ENCODE results near the gene RAMACL.

The RAMACL gene

DNA sequence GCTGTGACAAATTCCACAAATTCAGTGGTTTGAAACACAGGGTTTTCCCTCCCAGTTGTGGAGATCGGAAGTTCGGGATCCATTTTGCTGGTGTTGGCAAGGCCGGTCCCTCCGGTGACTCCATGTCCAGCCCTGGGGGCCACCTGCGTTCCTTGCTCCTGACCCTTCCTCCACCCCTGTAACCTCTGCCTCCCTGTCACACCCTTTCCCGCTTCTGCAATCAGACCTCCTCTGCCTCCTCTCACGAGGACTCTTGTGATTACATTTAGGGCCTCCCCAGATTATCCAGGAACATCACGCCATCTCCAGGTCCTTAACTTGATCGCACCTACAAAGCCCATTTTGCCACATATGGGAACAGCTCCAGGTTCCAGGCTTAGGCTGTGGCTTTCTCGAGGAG lies 28.1 kb upstream of the RAMACL start:
- Histone ChIP-seq H3K9me3 (ENCODE audit: low read length) (no peaks in the 10 kb centered on the region), H3K79me2 (ENCODE audit: insufficient read depth, low read length) (no peaks in the 10 kb centered on the region), H3K4me2 (ENCODE audit: low read length) (no peak overlapping the region), H2AFZ (ENCODE audit: low read length) (no peak overlapping the region), H3K4me3 (ENCODE audit: low read depth, low read length, poor library complexity, severe bottlenecking) (no peak overlapping the region), H3K27me3 (ENCODE audit: insufficient read depth, low read length) (0 out of 2 replicates have a peak, but pooled peaks cover 4% of the 10 kb centered on the region), H3K36me3 (ENCODE audit: insufficient read depth, low read length) (no peaks in the 10 kb centered on the region), H3K27ac (ENCODE audit: low read depth, low read length, poor library complexity, severe bottlenecking) (no peak overlapping the region), H3F3A (ENCODE audit: insufficient read depth, low read length) (no peaks in the 10 kb centered on the region), H3K9ac (ENCODE audit: low read length) (no peak overlapping the region), H4K20me1 (ENCODE audit: insufficient read depth, low read length) (no peaks in the 10 kb centered on the region), H3K9me2 (ENCODE audit: low read depth, low read length) (no peaks in the 10 kb centered on the region), H3K4me1 (ENCODE audit: insufficient read depth, low read length, severe bottlenecking) (no peaks in the 10 kb centered on the region)
- TF ChIP-seq EZH2 (IDR thresholded peaks at IDR 0.05; ENCODE audit: borderline replicate concordance, low read length) = no peak
- TF ChIP-seq, protein P1, sequence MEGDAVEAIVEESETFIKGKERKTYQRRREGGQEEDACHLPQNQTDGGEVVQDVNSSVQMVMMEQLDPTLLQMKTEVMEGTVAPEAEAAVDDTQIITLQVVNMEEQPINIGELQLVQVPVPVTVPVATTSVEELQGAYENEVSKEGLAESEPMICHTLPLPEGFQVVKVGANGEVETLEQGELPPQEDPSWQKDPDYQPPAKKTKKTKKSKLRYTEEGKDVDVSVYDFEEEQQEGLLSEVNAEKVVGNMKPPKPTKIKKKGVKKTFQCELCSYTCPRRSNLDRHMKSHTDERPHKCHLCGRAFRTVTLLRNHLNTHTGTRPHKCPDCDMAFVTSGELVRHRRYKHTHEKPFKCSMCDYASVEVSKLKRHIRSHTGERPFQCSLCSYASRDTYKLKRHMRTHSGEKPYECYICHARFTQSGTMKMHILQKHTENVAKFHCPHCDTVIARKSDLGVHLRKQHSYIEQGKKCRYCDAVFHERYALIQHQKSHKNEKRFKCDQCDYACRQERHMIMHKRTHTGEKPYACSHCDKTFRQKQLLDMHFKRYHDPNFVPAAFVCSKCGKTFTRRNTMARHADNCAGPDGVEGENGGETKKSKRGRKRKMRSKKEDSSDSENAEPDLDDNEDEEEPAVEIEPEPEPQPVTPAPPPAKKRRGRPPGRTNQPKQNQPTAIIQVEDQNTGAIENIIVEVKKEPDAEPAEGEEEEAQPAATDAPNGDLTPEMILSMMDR (IDR thresholded peaks at IDR 0.05; ENCODE audit: low read length) = no peak

DNA sequence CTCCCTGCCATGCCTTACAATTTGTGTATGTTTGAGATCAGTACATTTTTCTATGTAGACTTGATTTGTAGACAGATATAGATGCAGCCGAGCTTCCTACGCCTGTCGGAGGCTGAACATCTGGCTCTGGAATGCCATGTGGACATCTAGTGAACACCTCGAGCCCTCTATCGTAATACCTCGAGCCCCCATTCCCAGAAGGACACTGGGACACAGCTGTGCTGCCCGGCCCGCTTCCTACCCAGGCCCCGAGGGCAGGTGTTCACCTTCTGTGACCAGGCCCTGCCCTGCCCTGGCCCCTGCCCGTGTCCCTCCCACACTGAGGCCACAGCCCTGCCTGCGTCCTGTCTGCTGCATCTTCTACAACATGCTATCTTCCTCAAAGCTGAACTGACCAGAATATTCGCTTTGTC lies 27.7 kb upstream of the RAMACL start:
- Histone ChIP-seq H4K20me1 (ENCODE audit: insufficient read depth, low read length) (no peaks in the 10 kb centered on the region), H3K4me2 (ENCODE audit: low read length) (no peak overlapping the region), H3K9me2 (ENCODE audit: low read depth, low read length) (no peaks in the 10 kb centered on the region), H3K79me2 (ENCODE audit: insufficient read depth, low read length) (no peaks in the 10 kb centered on the region), H3K9me3 (ENCODE audit: low read length) (no peaks in the 10 kb centered on the region), H2AFZ (ENCODE audit: low read length) (no peak overlapping the region), H3K4me1 (ENCODE audit: insufficient read depth, low read length, severe bottlenecking) (no peaks in the 10 kb centered on the region), H3F3A (ENCODE audit: insufficient read depth, low read length) (no peaks in the 10 kb centered on the region), H3K27me3 (ENCODE audit: insufficient read depth, low read length) (0 out of 2 replicates have a peak, but pooled peaks cover 4% of the 10 kb centered on the region), H3K9ac (ENCODE audit: low read length) (no peak overlapping the region), H3K27ac (ENCODE audit: low read depth, low read length, poor library complexity, severe bottlenecking) (no peak overlapping the region), H3K4me3 (ENCODE audit: low read depth, low read length, poor library complexity, severe bottlenecking) (no peak overlapping the region), H3K36me3 (ENCODE audit: insufficient read depth, low read length) (no peaks in the 10 kb centered on the region)
- no peak for TF ChIP-seq EZH2 (IDR thresholded peaks at IDR 0.05; ENCODE audit: borderline replicate concordance, low read length)
- TF ChIP-seq, protein P1 (IDR thresholded peaks at IDR 0.05; ENCODE audit: low read length) = no peak

DNA sequence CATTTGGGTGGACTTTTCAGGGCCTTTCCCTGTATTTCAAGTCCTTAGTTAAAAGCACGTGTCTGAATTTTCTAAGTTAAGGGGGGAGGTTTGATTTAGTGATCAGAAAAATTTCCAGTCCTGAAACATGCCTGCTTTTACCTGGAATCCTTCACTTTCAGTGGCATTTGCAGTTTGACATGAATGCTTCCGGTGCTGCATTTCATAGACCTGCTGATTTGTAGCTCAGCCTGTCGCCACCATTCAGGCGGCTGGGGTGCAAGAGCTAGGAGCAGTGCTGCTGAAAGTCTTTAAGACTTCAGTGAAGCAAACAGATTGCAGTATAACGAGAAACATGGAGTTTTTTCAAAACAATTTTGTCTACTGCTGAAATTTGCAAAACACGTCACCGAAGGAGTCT lies 26.5 kb upstream of the RAMACL start:
- no peaks in the 10 kb centered on the region for H3K4me1 ChIP-seq (ENCODE audit: insufficient read depth, low read length, severe bottlenecking)
- no peak overlapping the region for H3K4me2 ChIP-seq (ENCODE audit: low read length)
- no peak for TF ChIP-seq EZH2 (IDR thresholded peaks at IDR 0.05; ENCODE audit: borderline replicate concordance, low read length)
- no peaks in the 10 kb centered on the region for H3K9me2 ChIP-seq (ENCODE audit: low read depth, low read length)
- no peaks in the 10 kb centered on the region for H3K9me3 ChIP-seq (ENCODE audit: low read length)
- no peaks in the 10 kb centered on the region for H3K79me2 ChIP-seq (ENCODE audit: insufficient read depth, low read length)
- no peak overlapping the region for H3K4me3 ChIP-seq (ENCODE audit: low read depth, low read length, poor library complexity, severe bottlenecking)
- no peak overlapping the region for H2AFZ ChIP-seq (ENCODE audit: low read length)
- no peaks in the 10 kb centered on the region for H4K20me1 ChIP-seq (ENCODE audit: insufficient read depth, low read length)
- H3K36me3 ChIP-seq (ENCODE audit: insufficient read depth, low read length) = no peaks in the 10 kb centered on the region
- H3K27ac ChIP-seq (ENCODE audit: low read depth, low read length, poor library complexity, severe bottlenecking) = no peak overlapping the region
- no peaks in the 10 kb centered on the region for H3F3A ChIP-seq (ENCODE audit: insufficient read depth, low read length)
- no peak overlapping the region for H3K9ac ChIP-seq (ENCODE audit: low read length)
- 0 out of 2 replicates have a peak, but pooled peaks cover 4% of the 10 kb centered on the region for H3K27me3 ChIP-seq (ENCODE audit: insufficient read depth, low read length)

DNA sequence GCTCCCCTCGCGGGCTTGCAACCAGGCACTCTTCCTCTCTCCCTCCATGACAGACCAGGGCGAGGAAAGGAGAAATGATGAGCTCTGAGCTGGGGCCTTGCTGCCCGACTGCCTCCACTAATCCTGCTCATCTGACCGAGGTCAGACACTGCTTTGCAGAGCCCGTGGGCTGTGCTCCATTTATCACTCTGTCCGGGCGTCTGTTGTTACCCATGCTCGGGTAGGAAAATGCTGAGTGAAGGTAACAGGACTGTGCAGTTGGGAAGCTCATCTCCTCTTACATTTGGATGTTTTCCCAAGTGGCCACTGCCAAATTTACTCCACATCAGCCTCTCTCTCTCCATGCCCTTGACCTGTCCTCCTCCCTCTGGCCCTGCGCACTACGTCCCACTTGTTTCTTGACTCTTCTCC lies 26.0 kb upstream of the RAMACL start:
- H3K4me1 ChIP-seq (ENCODE audit: insufficient read depth, low read length, severe bottlenecking) = no peaks in the 10 kb centered on the region
- no peak overlapping the region for H2AFZ ChIP-seq (ENCODE audit: low read length)
- TF ChIP-seq, protein P1 (IDR thresholded peaks at IDR 0.05; ENCODE audit: low read length) = no peak
- no peak for TF ChIP-seq EZH2 (IDR thresholded peaks at IDR 0.05; ENCODE audit: borderline replicate concordance, low read length)
- H3K9me2 ChIP-seq (ENCODE audit: low read depth, low read length) = no peaks in the 10 kb centered on the region
- H3K36me3 ChIP-seq (ENCODE audit: insufficient read depth, low read length) = no peaks in the 10 kb centered on the region
- H3K79me2 ChIP-seq (ENCODE audit: insufficient read depth, low read length) = no peaks in the 10 kb centered on the region
- H3K9ac ChIP-seq (ENCODE audit: low read length) = no peak overlapping the region
- no peaks in the 10 kb centered on the region for H4K20me1 ChIP-seq (ENCODE audit: insufficient read depth, low read length)
- H3F3A ChIP-seq (ENCODE audit: insufficient read depth, low read length) = no peaks in the 10 kb centered on the region
- no peak overlapping the region for H3K4me3 ChIP-seq (ENCODE audit: low read depth, low read length, poor library complexity, severe bottlenecking)
- 0 out of 2 replicates have a peak, but pooled peaks cover 4% of the 10 kb centered on the region for H3K27me3 ChIP-seq (ENCODE audit: insufficient read depth, low read length)
- H3K9me3 ChIP-seq (ENCODE audit: low read length) = no peaks in the 10 kb centered on the region
- no peak overlapping the region for H3K27ac ChIP-seq (ENCODE audit: low read depth, low read length, poor library complexity, severe bottlenecking)
- H3K4me2 ChIP-seq (ENCODE audit: low read length) = no peak overlapping the region

Measured in OCI-LY1 (cell line).